NCI-H510A (cell line): Measurements from ENCODE around the gene TLK1.
"Not testable (repeated sequence)": the region's sequence is repeated elsewhere in the genome, so short reads cannot be mapped to it uniquely, and the experiment has no call there.

Experiments
- DNase-seq: peaks from one replicate; lab custom pipeline; 2025; lab: John Stamatoyannopoulos, UW

Gene TLK1

DNA sequence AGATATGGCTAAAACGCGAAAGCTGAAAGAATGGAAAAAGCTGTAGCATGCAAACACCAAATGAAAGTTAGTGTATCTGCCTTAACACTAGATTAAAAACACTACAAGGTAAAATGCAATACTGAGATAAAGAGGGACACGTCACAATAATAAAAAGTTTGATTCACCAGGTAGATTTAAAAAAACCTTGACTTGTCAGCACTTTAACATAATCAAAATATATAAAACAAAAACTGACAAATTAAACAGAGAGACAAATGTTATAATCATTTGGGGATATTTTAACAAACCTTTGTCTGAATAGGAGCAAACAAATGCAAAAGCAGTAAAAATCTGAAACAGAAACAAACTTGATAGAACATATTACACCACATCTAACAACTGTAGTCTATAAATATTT, 18.3 kb downstream of the TLK1 start:
- DNase-seq: no peak

DNA sequence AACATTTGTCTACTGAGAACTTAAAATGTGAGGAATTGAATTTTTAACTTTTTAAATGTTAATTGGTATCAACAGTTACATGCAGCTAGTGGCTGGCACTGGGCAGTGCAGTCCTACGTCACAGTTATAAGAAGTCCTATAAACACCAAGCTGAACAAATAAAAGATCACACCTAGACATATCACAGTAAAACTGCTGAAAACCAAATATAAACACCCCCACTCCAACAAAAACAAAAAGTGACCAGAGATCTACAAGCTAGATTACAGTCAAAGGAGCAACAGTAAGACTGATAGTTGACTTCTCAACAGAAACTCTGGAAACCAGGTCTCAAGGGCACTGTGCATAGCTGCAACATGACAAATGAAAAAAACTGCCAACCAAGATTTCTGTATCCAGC, 19.4 kb downstream of the TLK1 start:
- no peak for DNase-seq

DNA sequence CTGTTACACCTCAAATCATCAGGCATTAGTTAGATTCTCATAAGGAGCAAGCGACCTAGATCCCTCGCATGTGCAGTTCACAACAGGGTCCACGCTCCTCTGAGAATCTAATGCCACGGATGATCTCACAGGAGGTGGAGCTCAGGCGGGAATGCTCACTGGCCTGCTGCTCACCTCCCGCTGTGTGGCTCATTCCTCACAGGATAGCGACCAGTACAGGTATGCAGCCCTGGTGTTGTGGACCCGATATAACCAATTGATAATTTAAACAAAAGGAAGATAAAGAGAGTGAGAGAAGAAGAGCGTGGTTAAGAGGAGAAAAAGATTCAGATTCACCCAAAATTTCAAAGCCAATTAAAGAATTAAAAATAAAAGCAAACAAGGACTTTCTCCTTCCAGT, 20.8 kb downstream of the TLK1 start:
- no peak for DNase-seq

DNA sequence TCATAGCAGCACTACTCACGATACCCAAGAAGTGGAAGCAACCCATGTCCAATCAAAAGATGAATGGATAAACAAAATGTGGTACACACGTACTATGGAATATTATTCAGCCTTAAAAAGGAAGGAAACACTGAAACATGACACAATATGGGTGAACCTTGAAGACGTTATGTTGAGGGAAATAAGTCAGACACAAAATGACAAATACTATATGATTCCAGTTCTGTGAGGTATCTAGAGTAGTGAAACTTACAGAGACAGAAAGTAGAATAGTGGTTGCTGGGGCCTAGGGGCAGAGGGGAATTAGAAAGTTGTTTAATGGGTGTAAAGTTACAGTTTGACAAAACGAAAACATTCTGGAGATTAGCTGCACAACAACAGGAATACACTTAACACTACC, 24.7 kb downstream of the TLK1 start:
- DNase-seq: no peak

GRCh38 chr2:171134624-171135230, 26.0 kb downstream of the TLK1 start:
- no peak for DNase-seq

- no peak for DNase-seq
Measured at GRCh38 chr2:171132086-171132485, 28.6 kb downstream of the TLK1 start.

- no peak for DNase-seq
Measured at GRCh38 chr2:171128461-171128860, 32.2 kb downstream of the TLK1 start.

DNA sequence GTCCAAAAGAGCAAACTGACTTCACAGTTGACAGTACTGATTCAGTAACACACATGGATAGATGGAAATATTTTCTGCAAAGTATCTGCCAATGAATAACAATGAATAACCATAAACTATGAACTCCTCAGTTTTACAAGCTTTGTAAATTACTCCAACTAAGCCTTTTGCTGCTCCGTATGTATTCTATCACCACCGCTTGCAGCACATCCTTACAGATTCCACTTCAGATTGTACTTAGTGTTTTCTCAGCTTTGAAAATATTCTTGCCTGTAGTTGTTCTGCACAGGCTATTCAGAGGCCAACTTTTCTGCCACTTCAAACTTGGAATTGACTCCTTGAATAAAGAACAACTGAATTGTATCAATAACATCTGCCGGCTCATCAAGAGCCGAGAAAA, 36.2 kb downstream of the TLK1 start:
- DNase-seq: peak; percentile 44

DNA sequence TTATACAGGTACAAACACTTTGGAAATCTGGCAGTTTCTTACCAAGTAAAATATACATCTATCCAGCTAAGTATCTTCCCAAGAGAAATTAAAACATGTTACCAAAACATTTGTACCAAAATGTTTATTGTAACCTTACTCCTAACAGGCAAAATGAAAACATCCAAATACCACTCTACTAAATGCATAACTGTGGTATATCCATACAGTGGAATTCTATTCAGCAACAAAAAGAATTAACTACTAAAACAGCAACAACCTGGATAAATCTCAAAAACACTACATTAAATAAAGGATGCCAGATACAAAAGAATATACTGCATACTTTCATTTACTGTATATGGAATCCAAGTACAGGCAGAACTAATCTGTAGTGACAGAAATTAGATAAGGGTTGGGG, 51.1 kb downstream of the TLK1 start:
- DNase-seq: no peak

GRCh38 chr2:171109020-171109419, 51.7 kb downstream of the TLK1 start:
- DNase-seq: no peak

DNA sequence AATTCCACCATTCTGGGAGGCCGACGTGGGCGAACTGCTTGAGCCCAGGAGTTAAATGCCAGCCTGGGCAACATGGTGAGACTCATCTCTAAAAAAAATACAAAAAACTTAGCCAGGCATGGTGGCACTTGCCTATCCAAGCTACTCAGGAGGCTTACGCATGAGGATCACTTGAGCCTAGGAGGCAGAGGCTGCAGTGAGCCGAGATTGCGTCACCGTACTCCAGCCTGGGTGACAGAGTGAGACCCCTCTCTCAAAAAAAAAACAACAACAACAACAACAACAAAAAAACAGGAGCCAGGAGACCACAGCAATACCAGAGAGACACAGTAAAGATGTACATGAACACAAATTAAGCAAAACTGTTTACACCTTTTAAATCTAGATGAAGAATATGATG, 52.9 kb downstream of the TLK1 start:
- no peak for DNase-seq

DNA sequence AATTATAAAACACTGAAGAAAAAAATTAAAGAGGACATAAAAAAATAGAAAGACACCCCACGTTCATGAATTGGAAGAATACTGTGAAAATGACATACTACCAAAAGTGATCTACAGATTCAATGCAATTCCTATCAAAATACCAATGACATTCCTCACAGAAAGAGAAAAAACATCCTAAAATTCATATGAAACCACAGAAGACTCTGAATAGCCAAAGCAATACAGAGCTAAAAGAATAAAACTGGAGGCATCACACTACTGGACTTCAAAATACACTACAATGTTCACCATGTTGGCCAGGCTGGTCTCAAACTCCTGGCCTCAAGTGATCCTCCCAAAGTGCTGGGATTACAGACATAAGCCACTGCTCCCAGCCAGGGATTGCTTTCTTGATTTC, 56.3 kb downstream of the TLK1 start:
- DNase-seq: no peak

- peak; percentile 83 for DNase-seq
Measured at GRCh38 chr2:171102802-171103201, 57.9 kb downstream of the TLK1 start.

GRCh38 chr2:171100370-171100769, 60.3 kb downstream of the TLK1 start:
- DNase-seq: no peak

DNA sequence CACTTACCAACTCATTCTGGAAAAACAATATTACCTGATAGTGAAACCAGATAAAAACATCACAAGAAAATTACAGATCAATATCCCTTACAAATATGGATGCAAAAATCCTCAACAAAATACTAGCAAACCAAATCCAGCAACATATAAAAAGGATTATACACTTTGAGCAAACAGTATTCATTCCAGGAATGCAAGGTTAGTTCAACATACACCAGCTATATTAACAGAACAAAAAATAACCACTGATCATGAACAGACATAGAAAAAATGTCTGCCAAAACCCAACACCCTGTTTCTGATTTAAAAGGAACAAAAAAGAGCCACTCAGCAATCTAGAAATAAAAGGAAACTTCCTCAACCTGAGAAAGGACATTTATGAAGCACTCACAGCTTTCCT, 62.1 kb downstream of the TLK1 start:
- no peak for DNase-seq

DNA sequence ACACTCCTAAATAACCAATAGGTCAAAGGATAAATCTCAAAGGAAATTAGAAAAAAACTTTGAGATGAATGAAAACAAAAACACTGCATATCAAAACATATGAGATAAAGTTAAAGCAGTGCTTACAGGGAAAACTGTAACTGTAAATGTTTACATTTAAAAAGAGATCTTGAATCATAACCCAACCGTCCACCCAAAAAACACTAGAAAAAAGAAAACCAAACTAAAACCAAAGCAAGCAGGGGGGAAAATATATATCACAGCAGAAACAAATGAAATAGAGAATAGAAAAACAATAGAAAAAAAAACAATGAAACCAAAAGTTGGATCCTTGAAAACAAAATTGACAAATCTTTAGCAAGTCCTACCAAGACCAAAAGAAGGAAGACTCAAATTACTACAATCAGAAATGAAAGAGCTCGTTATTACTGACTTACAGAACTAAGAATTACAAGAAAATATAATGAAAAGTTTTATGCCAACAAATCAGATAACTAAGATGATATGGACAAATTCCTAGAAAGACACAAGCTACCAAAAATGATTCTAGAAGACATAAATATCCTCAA, 65.6 kb downstream of the TLK1 start:
- DNase-seq: no peak

GRCh38 chr2:171091517-171091916, 69.2 kb downstream of the TLK1 start:
- DNase-seq: not testable (repeated sequence)

- peak; percentile 5 for DNase-seq
Measured at GRCh38 chr2:171089489-171089888, 71.2 kb downstream of the TLK1 start.

DNA sequence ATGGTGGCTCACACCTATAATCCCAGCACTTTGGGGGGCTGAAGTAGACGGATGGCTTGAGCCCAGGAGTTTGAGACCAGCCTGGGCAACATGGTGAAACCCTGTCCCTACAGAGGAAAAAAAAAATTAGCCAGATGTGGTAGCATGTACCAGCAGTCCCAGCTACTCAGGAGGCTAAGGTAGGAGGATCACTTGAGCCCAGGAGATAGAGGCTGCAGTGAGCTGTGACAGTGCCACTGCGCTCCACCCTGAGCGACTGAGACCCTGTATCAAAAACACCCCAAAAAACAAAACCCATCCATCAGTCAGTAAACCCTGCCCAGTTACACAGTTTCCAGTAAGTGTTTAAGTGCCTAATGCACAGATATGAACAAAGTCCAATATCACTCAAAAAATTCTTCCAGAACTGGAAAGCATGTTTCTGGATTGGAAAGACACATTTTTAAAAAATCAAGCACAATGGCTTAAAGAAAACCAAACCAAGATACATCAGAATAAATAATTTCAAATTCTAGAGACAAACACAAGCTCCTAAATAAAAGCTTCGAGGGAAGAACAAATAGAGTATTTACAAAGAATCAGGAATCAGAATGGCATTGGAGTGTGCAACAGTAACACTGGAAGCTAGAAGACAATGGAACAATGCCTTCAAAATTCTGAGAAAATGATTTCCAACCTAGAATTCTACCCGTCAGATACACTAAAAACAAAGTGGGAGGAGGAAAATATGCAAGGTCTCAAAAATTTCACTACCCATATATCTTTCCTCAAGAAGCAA, 72.4 kb downstream of the TLK1 start:
- DNase-seq: no peak

- DNase-seq: no peak
Measured at GRCh38 chr2:171087547-171087946, 73.1 kb downstream of the TLK1 start.

- DNase-seq: peak; percentile 19
Measured at GRCh38 chr2:171086352-171087290, 74.1 kb downstream of the TLK1 start.

- DNase-seq: no peak
Measured at GRCh38 chr2:171084128-171084527, 76.6 kb downstream of the TLK1 start.
